GM23338 (cell line): Measurements from ENCODE around the gene BCAM.

Experiments used
- CREB1 ChIP-seq: fragments of 250-450 bp; sonication (Bioruptor Pico); IDR thresholded peaks from 2 replicates; pipeline ENCODE4 v1.5.0; 2020; ENCODE audit warnings: low read depth, mild to moderate bottlenecking, moderate library complexity
- EZH2 ChIP-seq: fragments of 200-600 bp; sonication (generic); IDR thresholded peaks from one replicate; pipeline ENCODE4 v1.8.0; 2017; ENCODE audit warnings: antibody characterized with exemption, mild to moderate bottlenecking, low read depth; ENCODE audit not compliant: unreplicated experiment
- EZH2phosphoT487 ChIP-seq: fragments of 200-600 bp; sonication (generic); IDR thresholded peaks from one replicate; pipeline ENCODE4 v1.8.1; 2018; ENCODE audit warnings: antibody characterized with exemption; ENCODE audit not compliant: unreplicated experiment
- POLR2AphosphoS5 ChIP-seq: IDR thresholded peaks from 2 replicates; pipeline ENCODE4 v1.6.1; 2016; ENCODE audit warnings: antibody characterized with exemption, low read depth
- STAT1 ChIP-seq: IDR thresholded peaks from one replicate; pipeline ENCODE4 v1.6.1; 2016; ENCODE audit warnings: antibody characterized with exemption; ENCODE audit not compliant: unreplicated experiment
- ZNF114 ChIP-seq: fragments of 250-450 bp; sonication (Bioruptor Pico); IDR thresholded peaks from 2 replicates; pipeline ENCODE4 v1.5.0; 2020; ENCODE audit warnings: mild to moderate bottlenecking, moderate library complexity
- TF ChIP-seq, protein P1 (sequence below), 2 experiments: fragments of 200-600 bp in 1 of 2; sonication (generic) in 1 of 2; conservative IDR thresholded peaks; 2 replicates each; pipeline versions ENCODE4 v1.5.1 to v1.6.1; 2016 to 2017; ENCODE audit warnings: antibody characterized with exemption in 2 of 2, low read depth in 2 of 2, mild to moderate bottlenecking in 2 of 2, moderate library complexity in 1 of 2

GRCh38 chr19:44817725-44818465 lies 9.0 kb downstream of the BCAM start:
- no peak for TF ChIP-seq POLR2AphosphoS5
- TF ChIP-seq, protein P1, sequence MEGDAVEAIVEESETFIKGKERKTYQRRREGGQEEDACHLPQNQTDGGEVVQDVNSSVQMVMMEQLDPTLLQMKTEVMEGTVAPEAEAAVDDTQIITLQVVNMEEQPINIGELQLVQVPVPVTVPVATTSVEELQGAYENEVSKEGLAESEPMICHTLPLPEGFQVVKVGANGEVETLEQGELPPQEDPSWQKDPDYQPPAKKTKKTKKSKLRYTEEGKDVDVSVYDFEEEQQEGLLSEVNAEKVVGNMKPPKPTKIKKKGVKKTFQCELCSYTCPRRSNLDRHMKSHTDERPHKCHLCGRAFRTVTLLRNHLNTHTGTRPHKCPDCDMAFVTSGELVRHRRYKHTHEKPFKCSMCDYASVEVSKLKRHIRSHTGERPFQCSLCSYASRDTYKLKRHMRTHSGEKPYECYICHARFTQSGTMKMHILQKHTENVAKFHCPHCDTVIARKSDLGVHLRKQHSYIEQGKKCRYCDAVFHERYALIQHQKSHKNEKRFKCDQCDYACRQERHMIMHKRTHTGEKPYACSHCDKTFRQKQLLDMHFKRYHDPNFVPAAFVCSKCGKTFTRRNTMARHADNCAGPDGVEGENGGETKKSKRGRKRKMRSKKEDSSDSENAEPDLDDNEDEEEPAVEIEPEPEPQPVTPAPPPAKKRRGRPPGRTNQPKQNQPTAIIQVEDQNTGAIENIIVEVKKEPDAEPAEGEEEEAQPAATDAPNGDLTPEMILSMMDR (conservative IDR thresholded peaks at IDR 0.05; ENCODE audit: low read depth in 2 of 2) = no peak
- TF ChIP-seq CREB1 = no peak
- TF ChIP-seq EZH2 = no peak
- no peak for TF ChIP-seq STAT1
- TF ChIP-seq EZH2phosphoT487 = no peak
- TF ChIP-seq ZNF114 = no peak
